ENCODE results near the gene IFT74. TPM values are rescaled to one million over a fixed set of nuclear protein-coding genes. Genes with fewer than 3 reads are reported as not detected.

IFT74 gene
- total RNA-seq, 1 donor from 2014 or later, result 16.0 TPM

DNA sequence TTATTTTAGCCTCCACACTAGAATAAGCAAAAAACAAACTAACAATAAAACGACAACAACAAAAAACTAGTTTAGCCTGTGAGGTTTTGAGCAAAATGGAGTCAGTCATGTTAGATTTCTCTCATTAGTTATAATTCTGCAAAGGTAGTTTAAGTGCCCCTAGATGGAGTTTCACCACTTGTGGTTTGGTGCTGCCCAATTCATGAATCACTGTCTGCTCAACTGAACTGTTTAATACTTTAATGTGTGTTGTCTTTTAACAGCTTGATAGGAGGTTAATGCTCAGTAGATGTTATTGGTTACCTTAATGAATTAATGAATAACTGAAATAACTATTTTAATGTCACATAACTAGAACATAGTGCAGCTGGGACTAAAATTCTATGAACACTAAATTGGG is 5.7 kb upstream of the IFT74 start:
- Histone ChIP-seq H3K36me3 (no peaks in the 10 kb centered on the region), H3K27ac (no peak overlapping the region), H3K27me3 (no peaks in the 10 kb centered on the region), H3K9me3 (no peaks in the 10 kb centered on the region), H3K4me1 (peaks cover 17% of the 10 kb centered on the region), H3K4me3 (no peak overlapping the region)
- no peak for DNase-seq (ENCODE audit: extremely low spot score in 2 of 2)
- intact Hi-C loops (cut with DNase I), result loop anchor here (10.0 kb wide), 1 partner anchor 624 kb away; the partner anchor contains the start of gene C9orf72
- TF ChIP-seq, protein P1, sequence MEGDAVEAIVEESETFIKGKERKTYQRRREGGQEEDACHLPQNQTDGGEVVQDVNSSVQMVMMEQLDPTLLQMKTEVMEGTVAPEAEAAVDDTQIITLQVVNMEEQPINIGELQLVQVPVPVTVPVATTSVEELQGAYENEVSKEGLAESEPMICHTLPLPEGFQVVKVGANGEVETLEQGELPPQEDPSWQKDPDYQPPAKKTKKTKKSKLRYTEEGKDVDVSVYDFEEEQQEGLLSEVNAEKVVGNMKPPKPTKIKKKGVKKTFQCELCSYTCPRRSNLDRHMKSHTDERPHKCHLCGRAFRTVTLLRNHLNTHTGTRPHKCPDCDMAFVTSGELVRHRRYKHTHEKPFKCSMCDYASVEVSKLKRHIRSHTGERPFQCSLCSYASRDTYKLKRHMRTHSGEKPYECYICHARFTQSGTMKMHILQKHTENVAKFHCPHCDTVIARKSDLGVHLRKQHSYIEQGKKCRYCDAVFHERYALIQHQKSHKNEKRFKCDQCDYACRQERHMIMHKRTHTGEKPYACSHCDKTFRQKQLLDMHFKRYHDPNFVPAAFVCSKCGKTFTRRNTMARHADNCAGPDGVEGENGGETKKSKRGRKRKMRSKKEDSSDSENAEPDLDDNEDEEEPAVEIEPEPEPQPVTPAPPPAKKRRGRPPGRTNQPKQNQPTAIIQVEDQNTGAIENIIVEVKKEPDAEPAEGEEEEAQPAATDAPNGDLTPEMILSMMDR (IDR thresholded peaks at IDR 0.05), result no peak
- TF ChIP-seq POLR2AphosphoS5 (IDR thresholded peaks at IDR 0.05; ENCODE audit: insufficient read depth in 1 of 2, low read depth in 1 of 2) (no peak), POLR2A (IDR thresholded peaks at IDR 0.05) (no peak)

DNA sequence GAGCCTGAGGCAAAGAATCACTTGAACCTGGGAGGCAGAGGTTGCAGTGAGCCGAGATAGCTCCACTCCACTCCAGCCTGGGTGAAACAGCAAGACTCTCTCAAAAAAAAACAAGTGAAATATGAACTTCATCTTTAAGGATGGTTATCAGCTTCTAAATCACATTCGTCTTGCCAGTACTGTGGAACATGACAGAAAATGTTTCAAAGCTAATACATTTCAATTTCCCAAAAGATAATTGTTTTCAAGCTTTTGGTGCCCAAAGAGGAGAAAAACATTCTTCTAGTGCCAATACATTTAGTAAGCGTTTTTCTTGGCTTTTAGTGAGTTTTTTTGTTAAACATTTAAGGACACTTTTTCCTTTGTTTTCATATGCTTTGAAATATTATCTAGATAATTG is 4.4 kb upstream of the IFT74 start:
- H3K27me3 ChIP-seq, result no peaks in the 10 kb centered on the region
- no peak overlapping the region for H3K27ac ChIP-seq
- no peak for DNase-seq (ENCODE audit: extremely low spot score in 2 of 2)
- TF ChIP-seq, protein P1 (IDR thresholded peaks at IDR 0.05), result no peak
- TF ChIP-seq POLR2AphosphoS5 (IDR thresholded peaks at IDR 0.05; ENCODE audit: insufficient read depth in 1 of 2, low read depth in 1 of 2) (no peak), POLR2A (IDR thresholded peaks at IDR 0.05) (no peak)
- H3K4me3 ChIP-seq, result no peak overlapping the region
- H3K9me3 ChIP-seq, result no peaks in the 10 kb centered on the region
- intact Hi-C loops (cut with DNase I), result loop anchor here (10.0 kb wide), 1 partner anchor 623 kb away; the partner anchor contains the start of gene C9orf72
- peaks cover 6% of the 10 kb centered on the region for H3K4me1 ChIP-seq
- no peaks in the 10 kb centered on the region for H3K36me3 ChIP-seq

DNA sequence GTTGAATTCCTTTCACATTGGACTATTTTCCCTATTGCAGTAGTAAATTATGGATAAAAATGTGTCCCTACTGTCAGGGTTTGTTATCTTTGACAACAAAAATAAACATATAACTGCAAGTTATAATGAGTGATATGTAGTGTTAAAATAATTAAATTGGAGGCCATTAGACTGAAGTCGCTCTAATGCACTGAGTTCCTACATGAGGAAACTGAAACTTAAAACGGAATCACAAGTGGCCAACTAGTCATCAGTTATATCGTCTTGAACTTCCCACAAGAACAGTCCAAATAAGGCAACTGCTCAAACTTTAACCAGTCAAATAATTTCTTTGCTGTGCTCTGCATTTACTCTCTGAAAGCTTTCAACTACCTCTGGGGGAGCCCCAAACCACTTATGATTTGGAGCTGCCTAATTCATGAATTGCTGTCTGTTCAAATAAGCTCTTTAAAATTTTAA is 2.1 kb upstream of the IFT74 start:
- intact Hi-C loops (cut with DNase I), result loop anchor here (10.0 kb wide), 1 partner anchor 621 kb away; the partner anchor contains the start of gene C9orf72
- Histone ChIP-seq H3K4me1 (peaks cover 9% of the 10 kb centered on the region), H3K27ac (no peak overlapping the region), H3K36me3 (no peaks in the 10 kb centered on the region), H3K4me3 (no peak overlapping the region), H3K27me3 (no peaks in the 10 kb centered on the region), H3K9me3 (no peaks in the 10 kb centered on the region)
- TF ChIP-seq POLR2A (IDR thresholded peaks at IDR 0.05), result no peak
- DNase-seq (ENCODE audit: extremely low spot score in 2 of 2), result no peak

DNA sequence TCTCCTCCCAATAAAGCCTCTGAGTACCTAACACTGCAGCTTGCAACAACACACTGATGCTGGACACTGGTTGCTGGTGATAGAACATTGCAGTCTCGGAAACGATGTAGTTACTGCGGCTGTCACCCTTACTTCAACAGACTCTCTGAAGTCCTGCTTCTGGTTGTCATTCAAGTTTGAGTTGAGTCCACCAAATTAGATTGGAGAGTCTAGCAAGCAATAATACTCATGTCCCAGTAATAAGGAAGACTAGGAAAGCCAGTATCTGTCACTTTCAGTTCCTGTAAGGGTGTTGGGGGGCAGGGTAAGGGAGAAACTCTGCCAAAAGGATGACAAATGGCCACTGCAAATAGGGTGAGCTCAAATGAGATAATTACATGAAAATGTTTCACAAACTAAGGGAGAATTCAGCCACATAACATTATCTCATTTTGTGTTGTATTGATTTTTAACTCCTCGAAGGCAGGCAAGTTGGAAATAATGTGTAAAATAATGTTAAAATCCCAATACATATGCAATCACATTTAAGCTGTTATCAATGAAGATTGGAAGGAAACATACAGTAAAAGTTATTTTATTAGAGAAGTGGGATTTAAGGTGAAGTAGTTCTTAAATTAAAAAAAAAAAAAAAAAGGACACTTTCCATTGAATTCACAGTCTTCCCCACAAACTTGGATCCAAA is 849 bp upstream of the IFT74 start:
- DNase-seq (ENCODE audit: extremely low spot score in 2 of 2), result no peak
- H3K27ac ChIP-seq, result peak overlapping the region; percentile 78
- H3K4me1 ChIP-seq, result peaks cover 9% of the 10 kb centered on the region
- no peaks in the 10 kb centered on the region for H3K9me3 ChIP-seq
- peak overlapping the region; percentile 58 to 78 for H3K4me3 ChIP-seq
- intact Hi-C loops (cut with DNase I), result loop anchor here (10.0 kb wide), 1 partner anchor 619 kb away; the partner anchor contains the start of gene C9orf72
- H3K36me3 ChIP-seq, result no peaks in the 10 kb centered on the region
- no peak for TF ChIP-seq POLR2AphosphoS5 (IDR thresholded peaks at IDR 0.05; ENCODE audit: insufficient read depth in 1 of 2, low read depth in 1 of 2)
- TF ChIP-seq, protein P1 (IDR thresholded peaks at IDR 0.05), result no peak
- no peak for TF ChIP-seq POLR2A (IDR thresholded peaks at IDR 0.05)
- no peaks in the 10 kb centered on the region for H3K27me3 ChIP-seq

DNA sequence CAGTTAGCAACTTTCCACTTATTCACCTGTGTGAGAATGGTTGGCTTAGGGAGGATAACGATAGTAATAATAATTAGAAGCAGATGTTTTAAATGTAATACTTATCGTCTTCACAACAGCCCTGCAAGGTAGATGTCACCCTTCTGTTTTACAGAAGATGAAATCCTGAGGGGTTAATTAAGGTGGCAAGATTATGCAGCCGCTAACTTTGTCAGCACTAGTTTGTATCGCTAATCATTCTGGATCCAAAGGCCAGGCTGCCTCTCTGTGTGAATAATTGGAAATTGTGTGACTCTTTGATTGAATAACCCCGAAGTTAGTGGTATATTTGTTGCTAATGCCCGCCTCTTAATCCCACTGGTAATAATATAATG is 635 bp downstream of the IFT74 start:
- Histone ChIP-seq H3K27me3 (no peaks in the 10 kb centered on the region), H3K36me3 (no peaks in the 10 kb centered on the region), H3K4me3 (peak overlapping the region; percentile 58 to 78), H3K9me3 (no peaks in the 10 kb centered on the region), H3K27ac (peak overlapping the region; percentile 78), H3K4me1 (peaks cover 9% of the 10 kb centered on the region)
- intact Hi-C loops (cut with DNase I), result loop anchor here (10.0 kb wide), 1 partner anchor 618 kb away; the partner anchor contains the start of gene C9orf72
- no peak for DNase-seq (ENCODE audit: extremely low spot score in 2 of 2)
- TF ChIP-seq, protein P1 (IDR thresholded peaks at IDR 0.05), result no peak
- TF ChIP-seq POLR2AphosphoS5 (IDR thresholded peaks at IDR 0.05; ENCODE audit: insufficient read depth in 1 of 2, low read depth in 1 of 2), result no peak
- TF ChIP-seq POLR2A (IDR thresholded peaks at IDR 0.05), result no peak

Data from vagina (tissue), 2 donors.